ACC112 (cell line): Measurements from ENCODE around the gene DHDH.
"Not testable (repeated sequence)": the region's sequence is repeated elsewhere in the genome, so short reads cannot be mapped to it uniquely, and the experiment has no call there.

ENCODE experiments used
- H2AFZ ChIP-seq: fragments of 200-600 bp; sonication (generic); one replicate; pipeline ENCODE4 v1.6.0; 2017; ENCODE audit warnings: antibody characterized with exemption, low read length; ENCODE audit not compliant: unreplicated experiment
- H3K27ac ChIP-seq: fragments of 200-600 bp; sonication (generic); 2 replicates; pipeline ENCODE4 v1.5.1; 2014; ENCODE audit warnings: low read depth, mild to moderate bottlenecking, antibody characterized with exemption, low read length, moderate library complexity
- H3K27me3 ChIP-seq: fragments of 200-600 bp; sonication (generic); 2 replicates; pipeline ENCODE4 v1.6.1; 2014; ENCODE audit warnings: mild to moderate bottlenecking, antibody characterized with exemption, low read length, moderate library complexity, mixed read lengths; ENCODE audit not compliant: insufficient read depth
- H3K36me3 ChIP-seq: fragments of 200-600 bp; sonication (generic); 2 replicates; pipeline ENCODE4 v1.6.1; 2016; ENCODE audit warnings: mild to moderate bottlenecking, antibody characterized with exemption, low read length, moderate library complexity, mixed read lengths; ENCODE audit not compliant: insufficient read depth
- H3K4me1 ChIP-seq: fragments of 200-600 bp; sonication (generic); one replicate; pipeline ENCODE4 v1.6.1; 2016; ENCODE audit warnings: low read length, mixed read lengths; ENCODE audit not compliant: insufficient read depth, unreplicated experiment, control insufficient read depth
- H3K4me3 ChIP-seq: fragments of 200-600 bp; sonication (generic); 2 replicates; pipeline ENCODE4 v1.5.1; 2014; ENCODE audit warnings: mild to moderate bottlenecking, low read depth, low read length
- H3K79me2 ChIP-seq: fragments of 200-600 bp; sonication (generic); one replicate; pipeline ENCODE4 v1.6.0; 2016; ENCODE audit warnings: low read length; ENCODE audit not compliant: control insufficient read depth, unreplicated experiment, insufficient read depth

Gene DHDH

GRCh38 chr19:48900477-48901406, 32.8 kb upstream of the DHDH start:
- peak overlapping the region; percentile 74 for H2AFZ ChIP-seq
- peak overlapping the region; percentile 79 for H3K27ac ChIP-seq
- peaks cover 3% of the 10 kb centered on the region; the same call in 1 of the 2 replicates for H3K36me3 ChIP-seq
- H3K4me1 ChIP-seq = no peaks in the 10 kb centered on the region
- H3K79me2 ChIP-seq = peaks cover 15% of the 10 kb centered on the region
- H3K4me3 ChIP-seq = peak overlapping the region; percentile 88
- no peaks in the 10 kb centered on the region for H3K27me3 ChIP-seq

- peaks cover 15% of the 10 kb centered on the region for H3K79me2 ChIP-seq
- not testable (repeated sequence) for H3K27ac ChIP-seq, H3K4me1 ChIP-seq, H2AFZ ChIP-seq, H3K4me3 ChIP-seq, H3K27me3 ChIP-seq, H3K36me3 ChIP-seq
These were observed 31.2 kb upstream of the DHDH start for GRCh38 chr19:48902291-48902690.

GRCh38 chr19:48903788-48904187, 29.7 kb upstream of the DHDH start:
- not testable (repeated sequence) for H3K27me3 ChIP-seq, H3K4me3 ChIP-seq, H3K36me3 ChIP-seq, H3K4me1 ChIP-seq, H2AFZ ChIP-seq, H3K27ac ChIP-seq
- peaks cover 15% of the 10 kb centered on the region for H3K79me2 ChIP-seq

- Histone ChIP-seq H3K4me3 (no peak overlapping the region), H3K27me3 (no peaks in the 10 kb centered on the region), H3K4me1 (no peaks in the 10 kb centered on the region), H3K36me3 (peaks cover 4% of the 10 kb centered on the region; the same call in 1 of the 2 replicates), H3K27ac (no peak overlapping the region), H3K79me2 (peaks cover 10% of the 10 kb centered on the region), H2AFZ (no peak overlapping the region)
These were observed 27.8 kb upstream of the DHDH start for GRCh38 chr19:48905664-48906063.

- no peak overlapping the region for H3K27ac ChIP-seq
- H2AFZ ChIP-seq = no peak overlapping the region
- H3K79me2 ChIP-seq = peaks cover 7% of the 10 kb centered on the region
- H3K27me3 ChIP-seq = no peaks in the 10 kb centered on the region
- H3K4me3 ChIP-seq = no peak overlapping the region
- H3K36me3 ChIP-seq = peaks cover 8% of the 10 kb centered on the region; the same call in 1 of the 2 replicates
- H3K4me1 ChIP-seq = no peaks in the 10 kb centered on the region
These were observed 27.2 kb upstream of the DHDH start for GRCh38 chr19:48906324-48906723.

- Histone ChIP-seq H3K79me2 (no peaks in the 10 kb centered on the region), H2AFZ (no peak overlapping the region), H3K27ac (no peak overlapping the region), H3K36me3 (peaks cover 8% of the 10 kb centered on the region; the same call in 1 of the 2 replicates), H3K4me1 (no peaks in the 10 kb centered on the region), H3K27me3 (no peaks in the 10 kb centered on the region), H3K4me3 (no peak overlapping the region)
These were observed 25.8 kb upstream of the DHDH start for GRCh38 chr19:48907671-48908070.

GRCh38 chr19:48909424-48910077, 23.9 kb upstream of the DHDH start:
- H3K4me1 ChIP-seq, H3K36me3 ChIP-seq, H3K27me3 ChIP-seq, H3K4me3 ChIP-seq, H3K79me2 ChIP-seq, H3K27ac ChIP-seq, H2AFZ ChIP-seq: not testable (repeated sequence)

- Histone ChIP-seq H3K4me3 (no peak overlapping the region), H2AFZ (no peak overlapping the region), H3K27ac (no peak overlapping the region), H3K79me2 (no peaks in the 10 kb centered on the region), H3K4me1 (no peaks in the 10 kb centered on the region), H3K36me3 (peaks cover 5% of the 10 kb centered on the region; the same call in 1 of the 2 replicates), H3K27me3 (no peaks in the 10 kb centered on the region)
These were observed 22.7 kb upstream of the DHDH start for GRCh38 chr19:48910803-48911202.

- Histone ChIP-seq H3K4me3 (no peak overlapping the region), H3K36me3 (peaks cover 5% of the 10 kb centered on the region; the same call in 1 of the 2 replicates), H2AFZ (no peak overlapping the region), H3K27ac (no peak overlapping the region), H3K4me1 (no peaks in the 10 kb centered on the region), H3K27me3 (no peaks in the 10 kb centered on the region), H3K79me2 (no peaks in the 10 kb centered on the region)
These were observed 20.2 kb upstream of the DHDH start for GRCh38 chr19:48913114-48913889.

- H3K27ac ChIP-seq = no peak overlapping the region
- H3K4me3 ChIP-seq = no peak overlapping the region
- H3K79me2 ChIP-seq = no peaks in the 10 kb centered on the region
- H2AFZ ChIP-seq = no peak overlapping the region
- H3K36me3 ChIP-seq = peaks cover 5% of the 10 kb centered on the region; the same call in 1 of the 2 replicates
- H3K4me1 ChIP-seq = no peaks in the 10 kb centered on the region
- no peaks in the 10 kb centered on the region for H3K27me3 ChIP-seq
These were observed 19.3 kb upstream of the DHDH start for GRCh38 chr19:48914181-48914580.
